Measurements from ENCODE around the gene FLYWCH2. TPM values are rescaled to one million over a fixed set of nuclear protein-coding genes. Genes with fewer than 3 reads are reported as not detected.

FLYWCH2 gene
- total and polyA plus RNA-seq, 2 of the 4 experiments (the other 2 are of a cell fraction): 42.3 to 66.3 TPM

GRCh38 chr16:2865651-2866050 is 17.4 kb upstream of the FLYWCH2 start:
- Histone ChIP-seq H2BK20ac (ENCODE audit: low read depth, low read length) (no peak overlapping the region), H2BK15ac (ENCODE audit: low read depth, low read length) (no peak overlapping the region), H4K8ac (ENCODE audit: low read depth in 2 of 2, low read length in 2 of 2) (no peak overlapping the region), H2BK5ac (ENCODE audit: low read depth, low read length, poor library complexity, severe bottlenecking) (no peak overlapping the region), H3K4me2 (ENCODE audit: low read depth, low read length) (no peak overlapping the region), H3K27ac (ENCODE audit: insufficient read depth, low read length) (no peak overlapping the region), H3K4ac (ENCODE audit: low read depth, low read length) (no peak overlapping the region), H3K18ac (ENCODE audit: low read depth, low read length) (no peak overlapping the region), H2AK9ac (replicated peaks; ENCODE audit: low read depth, low read length, poor library complexity) (no peak overlapping the region), H3K23ac (ENCODE audit: low read depth, low read length) (no peak overlapping the region), H3K9me1 (ENCODE audit: insufficient read depth, low read length) (no peaks in the 10 kb centered on the region), H3K9me3 (ENCODE audit: control insufficient read depth, insufficient read depth, low read length) (peaks cover 4% of the 10 kb centered on the region), H3K36me3 (ENCODE audit: control insufficient read depth, insufficient read depth, low read length) (no peaks in the 10 kb centered on the region), H3K56ac (ENCODE audit: extremely low read depth, insufficient read depth, low read length) (no peak overlapping the region), H2BK120ac (ENCODE audit: low read depth, low read length) (no peak overlapping the region), H3K4me1 (ENCODE audit: control insufficient read depth, insufficient read depth, low read length) (peaks cover 3% of the 10 kb centered on the region), H3K4me3 (ENCODE audit: insufficient read depth, low read depth, low read length) (no peak overlapping the region), H3K27me3 (ENCODE audit: control insufficient read depth, insufficient read depth, low read length) (no peaks in the 10 kb centered on the region), H2AFZ (replicated peaks; ENCODE audit: low read length, poor library complexity) (no peak overlapping the region), H4K91ac (ENCODE audit: insufficient read depth, low read depth, low read length) (no peak overlapping the region), H3K79me1 (ENCODE audit: low read depth in 1 of 2, low read length in 2 of 2) (no peaks in the 10 kb centered on the region), H3K14ac (replicated peaks; ENCODE audit: low read depth, low read length) (no peak overlapping the region), H2AK5ac (ENCODE audit: low read depth, low read length) (no peak overlapping the region), H3K9ac (ENCODE audit: low read depth, low read length) (no peak overlapping the region), H4K20me1 (ENCODE audit: insufficient read depth, low read length) (no peaks in the 10 kb centered on the region), H4K5ac (ENCODE audit: low read depth, low read length) (no peak overlapping the region)
- no peak for DNase-seq
- no CpG with 5 or more reads among the region's 4 CpGs for WGBS, 2 experiments (ENCODE audit: extremely low coverage in 2 of 2, insufficient read length in 1 of 2)
- intact Hi-C loops (cut with micrococcal nuclease) (no loop called here), dilution Hi-C loops (cut with HindIII; ENCODE audit: low sequenced_read_pairs, unreplicated experiment) (no loop called here), in situ Hi-C loops (cut with MboI; ENCODE audit: low sequenced_read_pairs) (no loop called here)
- ATAC-seq (ENCODE audit: low read depth): no peak
- ChIA-PET CTCF (no interaction called here), POLR2A (ENCODE audit: unreplicated experiment) (no interaction called here)
- TF ChIP-seq RFX5 (IDR thresholded peaks at IDR 0.05; ENCODE audit: low read depth, low read length): no peak
- TF ChIP-seq MAZ (IDR thresholded peaks at IDR 0.05; ENCODE audit: borderline replicate concordance, low read depth, low read length): no peak
- no peak for TF ChIP-seq NFE2L2 (IDR thresholded peaks at IDR 0.05; ENCODE audit: low read depth, low read length)
- no peak for TF ChIP-seq FOS (IDR thresholded peaks at IDR 0.05; ENCODE audit: low read depth, low read length)
- TF ChIP-seq RCOR1 (IDR thresholded peaks at IDR 0.05; ENCODE audit: insufficient replicate concordance, low read length): no peak
- BruUV-seq (replicated peaks): no TSS peak
